Coronary artery (tissue), 2 donors: ENCODE data around the gene POMT1.

Source experiments
- DNase-seq: peaks from one replicate; pipeline ENCODE4 v3.0.0-alpha.2; 2017; ENCODE audit warnings: low spot score
- H3K27ac ChIP-seq, 2 donors: fragments of 200-600 bp; sonication (generic); one replicate each; pipeline ENCODE4 v1.5.1; 2016 to 2019
- H3K4me3 ChIP-seq: fragments of 200-600 bp; sonication (generic); 2 replicates; pipeline ENCODE4 v1.5.1; 2016; ENCODE audit warnings: mild to moderate bottlenecking, moderate library complexity
- CTCF ChIP-seq: fragments of 200-600 bp; sonication (generic); IDR thresholded peaks from one replicate; pipeline ENCODE4 v1.5.1; 2019; ENCODE audit warnings: antibody characterized with exemption

Gene POMT1

GRCh38 chr9:131487001-131487400, 15.7 kb upstream of the POMT1 start:
- no peak for TF ChIP-seq CTCF
- Histone ChIP-seq H3K27ac (no peak overlapping the region), H3K4me3 (no peak overlapping the region)
- no peak for DNase-seq

- TF ChIP-seq CTCF, result no peak
- H3K4me3 ChIP-seq, result no peak overlapping the region
- DNase-seq, result no peak
- H3K27ac ChIP-seq, result no peak overlapping the region
Measured at GRCh38 chr9:131487621-131488031, 15.1 kb upstream of the POMT1 start.

GRCh38 chr9:131490514-131490913, 12.2 kb upstream of the POMT1 start:
- Histone ChIP-seq H3K4me3 (no peak overlapping the region), H3K27ac (no peak overlapping the region)
- TF ChIP-seq CTCF, result no peak
- DNase-seq, result no peak

DNA sequence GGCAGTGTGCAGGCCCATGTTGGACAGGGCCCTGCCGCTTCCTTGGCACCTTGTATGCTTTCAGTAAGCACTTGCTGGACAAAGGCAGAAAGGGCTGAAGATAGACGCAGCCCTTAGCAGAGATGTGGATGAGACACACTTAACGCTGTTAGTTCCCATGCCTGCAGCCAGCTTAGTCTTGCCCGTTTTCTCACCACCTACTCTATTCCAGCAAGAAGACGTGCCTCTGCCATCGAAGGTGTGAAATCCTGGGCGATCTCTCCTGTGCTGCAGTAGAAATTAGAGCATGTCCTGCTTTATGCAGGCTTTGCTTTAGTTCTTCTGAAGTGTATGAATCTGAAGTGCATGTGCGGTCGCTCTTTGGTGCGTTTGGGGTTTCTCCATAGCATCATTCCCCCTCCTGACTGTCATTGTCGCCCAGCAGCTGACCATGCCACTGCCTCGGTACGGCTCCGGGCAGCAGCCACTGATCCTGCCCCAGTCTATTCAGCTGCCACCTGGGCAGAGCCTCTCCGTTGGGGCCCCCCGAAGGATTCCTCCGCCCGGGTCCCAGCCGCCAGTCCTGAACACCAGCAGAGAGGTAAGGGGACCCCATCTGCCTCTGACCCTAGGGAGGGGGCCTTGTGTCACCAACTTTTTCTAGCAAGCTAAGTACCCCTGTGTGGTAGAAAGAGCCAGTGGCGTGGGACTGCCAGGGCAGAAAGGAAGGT, 11.6 kb upstream of the POMT1 start:
- no peak for TF ChIP-seq CTCF
- no peak overlapping the region for H3K27ac ChIP-seq
- H3K4me3 ChIP-seq, result no peak overlapping the region
- no peak for DNase-seq

DNA sequence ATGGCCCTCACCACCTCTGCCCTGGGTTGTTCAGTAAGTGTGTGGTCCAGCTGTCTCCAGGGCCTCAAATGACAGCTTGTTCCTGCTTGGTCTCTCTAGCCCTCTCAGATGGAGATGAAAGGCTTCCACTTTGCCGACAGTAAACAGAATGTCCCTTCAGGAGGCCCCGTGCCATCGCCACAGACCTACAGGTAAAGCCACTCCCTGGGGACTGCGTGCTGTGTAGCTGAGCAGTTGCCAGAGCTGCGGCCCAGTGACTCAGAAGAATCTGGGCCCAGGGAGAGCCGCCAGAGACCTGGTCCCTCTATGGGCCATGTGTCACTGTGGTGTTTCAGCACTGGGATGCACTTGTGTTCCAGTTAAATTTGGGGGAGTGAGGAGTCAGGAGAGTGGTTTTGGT, 10.6 kb upstream of the POMT1 start:
- no peak for TF ChIP-seq CTCF

GRCh38 chr9:131494296-131494870, 8.3 kb upstream of the POMT1 start:
- Histone ChIP-seq H3K27ac (no peak overlapping the region), H3K4me3 (no peak overlapping the region)
- TF ChIP-seq CTCF, result no peak
- DNase-seq, result no peak

More for the DNA sequence above, 10.6 kb upstream of the POMT1 start:
- Histone ChIP-seq H3K27ac (no peak overlapping the region), H3K4me3 (no peak overlapping the region)
- DNase-seq, result no peak

GRCh38 chr9:131495785-131496184, 6.9 kb upstream of the POMT1 start:
- no peak for TF ChIP-seq CTCF
- no peak for DNase-seq
- no peak overlapping the region for H3K27ac ChIP-seq
- no peak overlapping the region for H3K4me3 ChIP-seq
